ENCODE results near the gene SORCS1.

Gene SORCS1

GRCh38 chr10:106981452-106982075, 182.9 kb downstream of the SORCS1 start:
- no peak overlapping the region for H3K4me3 ChIP-seq (ENCODE audit: low read depth, low read length)
- TF ChIP-seq, protein P1, sequence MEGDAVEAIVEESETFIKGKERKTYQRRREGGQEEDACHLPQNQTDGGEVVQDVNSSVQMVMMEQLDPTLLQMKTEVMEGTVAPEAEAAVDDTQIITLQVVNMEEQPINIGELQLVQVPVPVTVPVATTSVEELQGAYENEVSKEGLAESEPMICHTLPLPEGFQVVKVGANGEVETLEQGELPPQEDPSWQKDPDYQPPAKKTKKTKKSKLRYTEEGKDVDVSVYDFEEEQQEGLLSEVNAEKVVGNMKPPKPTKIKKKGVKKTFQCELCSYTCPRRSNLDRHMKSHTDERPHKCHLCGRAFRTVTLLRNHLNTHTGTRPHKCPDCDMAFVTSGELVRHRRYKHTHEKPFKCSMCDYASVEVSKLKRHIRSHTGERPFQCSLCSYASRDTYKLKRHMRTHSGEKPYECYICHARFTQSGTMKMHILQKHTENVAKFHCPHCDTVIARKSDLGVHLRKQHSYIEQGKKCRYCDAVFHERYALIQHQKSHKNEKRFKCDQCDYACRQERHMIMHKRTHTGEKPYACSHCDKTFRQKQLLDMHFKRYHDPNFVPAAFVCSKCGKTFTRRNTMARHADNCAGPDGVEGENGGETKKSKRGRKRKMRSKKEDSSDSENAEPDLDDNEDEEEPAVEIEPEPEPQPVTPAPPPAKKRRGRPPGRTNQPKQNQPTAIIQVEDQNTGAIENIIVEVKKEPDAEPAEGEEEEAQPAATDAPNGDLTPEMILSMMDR (IDR thresholded peaks at IDR 0.05; ENCODE audit: control insufficient read depth, extremely low read depth, insufficient read depth): no peak
- DNase-seq (ENCODE audit: low read depth): no peak

GRCh38 chr10:106980495-106981451, 183.7 kb downstream of the SORCS1 start:
- TF ChIP-seq, protein P1 (IDR thresholded peaks at IDR 0.05; ENCODE audit: control insufficient read depth, extremely low read depth, insufficient read depth): no peak
- DNase-seq (ENCODE audit: low read depth): no peak
- no peak overlapping the region for H3K4me3 ChIP-seq (ENCODE audit: low read depth, low read length)

GRCh38 chr10:106978756-106979155, 185.8 kb downstream of the SORCS1 start:
- TF ChIP-seq, protein P1 (IDR thresholded peaks at IDR 0.05; ENCODE audit: control insufficient read depth, extremely low read depth, insufficient read depth): no peak
- H3K4me3 ChIP-seq (ENCODE audit: low read depth, low read length): no peak overlapping the region
- peak; percentile 11 for DNase-seq (ENCODE audit: low read depth)

DNA sequence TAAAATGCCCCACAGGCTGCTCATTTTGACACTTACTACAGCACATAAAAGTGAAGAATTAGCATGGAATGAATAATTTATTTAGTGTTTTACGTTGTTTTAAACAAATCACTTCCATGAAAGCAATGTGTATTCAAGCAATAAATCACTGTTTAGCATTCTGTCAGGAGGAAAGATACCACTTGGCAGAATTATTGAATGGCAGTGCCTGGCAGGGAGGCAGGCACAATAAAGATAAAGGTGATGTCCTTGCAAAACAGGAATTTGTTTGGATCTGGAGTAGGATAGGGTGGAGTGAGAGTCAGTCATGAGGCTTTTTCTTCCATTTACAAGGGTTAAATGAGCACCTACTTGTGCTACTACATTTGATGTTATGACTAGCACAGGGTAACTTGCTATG, 190.8 kb downstream of the SORCS1 start:
- TF ChIP-seq, protein P1 (IDR thresholded peaks at IDR 0.05; ENCODE audit: control insufficient read depth, extremely low read depth, insufficient read depth): no peak
- no peak for DNase-seq (ENCODE audit: low read depth)
- H3K4me3 ChIP-seq (ENCODE audit: low read depth, low read length): no peak overlapping the region

GRCh38 chr10:106973288-106973687, 191.2 kb downstream of the SORCS1 start:
- TF ChIP-seq, protein P1 (IDR thresholded peaks at IDR 0.05; ENCODE audit: control insufficient read depth, extremely low read depth, insufficient read depth): no peak
- H3K4me3 ChIP-seq (ENCODE audit: low read depth, low read length): no peak overlapping the region
- no peak for DNase-seq (ENCODE audit: low read depth)

DNA sequence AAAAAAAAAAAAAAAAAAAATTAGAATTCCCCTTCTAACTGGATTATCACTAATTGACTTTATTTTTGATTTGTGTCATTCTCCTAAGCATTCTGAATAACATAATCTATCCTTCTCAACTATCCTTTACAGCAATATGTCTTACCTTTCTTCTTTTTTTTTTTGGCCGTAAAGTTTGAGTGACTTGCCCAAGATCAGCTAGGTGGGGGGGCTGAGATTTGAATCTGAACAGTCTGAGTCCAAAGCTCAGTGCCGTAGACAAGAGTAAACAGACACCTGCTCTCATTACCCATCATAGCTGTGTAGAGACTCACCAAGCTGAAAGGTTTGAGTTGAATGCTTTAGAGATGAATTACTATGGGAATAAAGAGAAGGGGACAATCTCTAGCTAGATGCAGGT, 192.1 kb downstream of the SORCS1 start:
- TF ChIP-seq, protein P1 (IDR thresholded peaks at IDR 0.05; ENCODE audit: control insufficient read depth, extremely low read depth, insufficient read depth): no peak
- no peak for DNase-seq (ENCODE audit: low read depth)

More for the DNA sequence above, 192.1 kb downstream of the SORCS1 start:
- H3K4me3 ChIP-seq (ENCODE audit: low read depth, low read length): no peak overlapping the region

Measured in LNCaP clone FGC (cell line).